ENCODE data around the gene PYGB.
A peak's percentile ranks its signal among the peaks of the same experiment; 100 is the strongest.

Gene PYGB

DNA sequence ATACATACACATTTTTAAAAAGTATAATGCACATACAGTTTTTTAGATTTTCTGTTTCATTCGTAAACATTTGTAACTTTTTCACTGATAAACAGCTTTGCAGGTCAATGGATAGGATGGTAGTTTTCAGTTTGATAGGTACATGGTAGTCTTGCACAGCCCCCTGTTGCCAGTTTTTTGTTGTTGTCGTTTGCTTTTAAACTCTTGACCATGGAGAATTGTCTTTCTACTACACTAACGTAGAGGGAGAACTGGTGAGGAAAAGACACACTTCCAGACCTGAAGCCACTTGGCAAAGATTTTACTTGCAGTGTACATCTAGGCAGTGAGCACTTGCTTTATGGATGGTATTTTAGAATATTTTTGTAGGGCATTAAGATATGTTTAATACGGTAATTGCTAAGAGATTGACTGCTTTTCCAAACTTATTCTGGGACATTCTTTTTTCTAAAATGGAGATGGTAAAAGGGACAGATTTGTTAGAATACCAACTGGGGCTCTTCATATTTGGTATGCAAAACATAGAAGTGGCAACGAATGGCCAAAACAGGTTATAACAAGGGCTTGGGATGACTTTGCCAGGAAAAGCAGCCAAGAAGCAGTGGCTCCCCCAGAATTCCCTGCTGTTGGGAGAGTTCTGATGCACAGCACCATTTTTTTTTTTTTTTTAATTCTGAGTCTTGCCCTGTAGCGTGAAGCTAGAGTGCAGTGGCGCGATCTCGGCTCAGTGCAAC lies 1.5 kb downstream of the PYGB start:
- Histone ChIP-seq H3K4me3 (ENCODE audit: control insufficient read depth in 1 of 7, extremely low read depth in 1 of 7, insufficient read depth in 4 of 7, low read depth in 2 of 7, low read length in 6 of 7) (peak overlapping the region in 4 of 7 experiments; percentile 84 to 95 (median 89)), H3K27ac (ENCODE audit: insufficient read depth in 1 of 2, low read depth in 1 of 2, low read length in 2 of 2, poor library complexity in 1 of 2, severe bottlenecking in 2 of 2) (no peak overlapping the region), H3K4me1 (ENCODE audit: control extremely low read depth in 1 of 4, control insufficient read depth in 4 of 4, insufficient read depth in 4 of 4, low read length in 3 of 4) (peaks cover 0 to 21% (median 12%) of the 10 kb centered on the region in 4 experiments), H3K27me3 (replicated peaks in 2 of 5; ENCODE audit: control insufficient read depth in 4 of 5, insufficient read depth in 5 of 5, low read length in 4 of 5) (peaks cover 0 to 3% (median 2%) of the 10 kb centered on the region in 5 experiments), H3K9me3 (ENCODE audit: control extremely low read depth in 1 of 5, control insufficient read depth in 4 of 5, insufficient read depth in 2 of 5, low read depth in 1 of 5, low read length in 4 of 5) (no peaks in the 10 kb centered on the region), H3K36me3 (ENCODE audit: control insufficient read depth in 4 of 4, insufficient read depth in 4 of 4, low read length in 3 of 4) (peaks cover 0 to 9% (median 4%) of the 10 kb centered on the region in 4 experiments)
- ChIA-PET CTCF (no interaction called here), POLR2A (no interaction called here)
- 98% methylated on average over 5 of the region's 9 CpGs for WGBS (ENCODE audit: insufficient coverage)
- DNase-seq = no peak

DNA sequence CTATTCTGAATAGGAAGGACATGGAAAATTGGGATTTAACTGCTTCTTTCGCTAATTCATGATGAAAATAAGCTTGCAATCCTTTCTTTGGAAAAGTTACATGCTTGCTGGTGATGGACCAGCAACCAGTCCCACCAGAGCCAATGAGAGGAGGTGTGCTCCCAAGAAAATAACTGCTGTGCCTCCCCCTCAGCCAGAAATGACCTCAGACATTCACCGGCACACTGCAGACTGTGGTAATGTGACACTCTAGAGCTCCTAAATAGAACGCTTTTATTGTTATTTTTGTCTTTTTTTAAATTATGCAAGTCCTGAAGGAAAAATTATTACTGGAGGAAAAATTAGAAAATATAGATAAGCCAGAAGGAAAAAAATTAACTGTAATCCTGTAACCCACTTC lies 2.6 kb downstream of the PYGB start:
- no peak overlapping the region for H3K4me3 ChIP-seq (ENCODE audit: control insufficient read depth in 1 of 7, extremely low read depth in 1 of 7, insufficient read depth in 4 of 7, low read depth in 2 of 7, low read length in 6 of 7)
- peaks cover 0 to 21% (median 12%) of the 10 kb centered on the region in 4 experiments for H3K4me1 ChIP-seq (ENCODE audit: control extremely low read depth in 1 of 4, control insufficient read depth in 4 of 4, insufficient read depth in 4 of 4, low read length in 3 of 4)
- H3K36me3 ChIP-seq (ENCODE audit: control insufficient read depth in 4 of 4, insufficient read depth in 4 of 4, low read length in 3 of 4) = peaks cover 0 to 12% (median 4%) of the 10 kb centered on the region in 4 experiments
- H3K27me3 ChIP-seq (replicated peaks in 2 of 5; ENCODE audit: control insufficient read depth in 4 of 5, insufficient read depth in 5 of 5, low read length in 4 of 5) = peaks cover 0 to 3% (median 2%) of the 10 kb centered on the region in 5 experiments
- no peak overlapping the region for H3K27ac ChIP-seq (ENCODE audit: insufficient read depth in 1 of 2, low read depth in 1 of 2, low read length in 2 of 2, poor library complexity in 1 of 2, severe bottlenecking in 2 of 2)
- no peak for DNase-seq
- WGBS (ENCODE audit: insufficient coverage) = no CpG with 5 or more reads among the region's 3 CpGs
- CTCF ChIA-PET = interaction anchor here (0.6 to 1.0 kb wide), 2 partner anchors 43 to 358 kb away, joined by 4 read pairs; no protein-coding TSS in a partner anchor
- POLR2A ChIA-PET = no interaction called here
- no peaks in the 10 kb centered on the region for H3K9me3 ChIP-seq (ENCODE audit: control extremely low read depth in 1 of 5, control insufficient read depth in 4 of 5, insufficient read depth in 2 of 5, low read depth in 1 of 5, low read length in 4 of 5)

DNA sequence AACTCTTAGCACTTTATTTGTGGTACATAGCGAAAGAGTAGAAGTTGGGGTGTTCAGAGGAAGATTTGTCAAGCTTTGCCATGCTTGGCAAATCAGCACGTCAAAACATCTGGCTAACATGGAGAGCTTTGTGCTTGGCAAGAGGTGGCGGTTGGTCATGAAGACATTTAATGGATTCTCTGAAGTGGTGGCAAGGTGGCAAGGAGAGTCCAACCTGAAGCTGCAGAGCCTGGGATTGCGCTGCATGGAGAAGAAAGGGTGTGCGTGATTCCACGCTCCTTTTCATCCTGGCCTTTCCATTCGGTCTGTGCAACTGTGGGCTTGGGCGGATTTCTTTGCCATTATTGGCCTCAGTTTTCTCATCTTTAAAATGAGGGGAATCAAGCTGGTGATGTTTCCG lies 3.1 kb downstream of the PYGB start:
- POLR2A ChIA-PET = no interaction called here
- DNase-seq = no peak
- Histone ChIP-seq H3K4me1 (ENCODE audit: control extremely low read depth in 1 of 4, control insufficient read depth in 4 of 4, insufficient read depth in 4 of 4, low read length in 3 of 4) (peaks cover 0 to 21% (median 12%) of the 10 kb centered on the region in 4 experiments), H3K36me3 (ENCODE audit: control insufficient read depth in 4 of 4, insufficient read depth in 4 of 4, low read length in 3 of 4) (peaks cover 0 to 12% (median 4%) of the 10 kb centered on the region in 4 experiments), H3K27me3 (replicated peaks in 2 of 5; ENCODE audit: control insufficient read depth in 4 of 5, insufficient read depth in 5 of 5, low read length in 4 of 5) (peaks cover 0 to 3% (median 2%) of the 10 kb centered on the region in 5 experiments), H3K4me3 (ENCODE audit: control insufficient read depth in 1 of 7, extremely low read depth in 1 of 7, insufficient read depth in 4 of 7, low read depth in 2 of 7, low read length in 6 of 7) (no peak overlapping the region), H3K27ac (ENCODE audit: insufficient read depth in 1 of 2, low read depth in 1 of 2, low read length in 2 of 2, poor library complexity in 1 of 2, severe bottlenecking in 2 of 2) (no peak overlapping the region), H3K9me3 (ENCODE audit: control extremely low read depth in 1 of 5, control insufficient read depth in 4 of 5, insufficient read depth in 2 of 5, low read depth in 1 of 5, low read length in 4 of 5) (no peaks in the 10 kb centered on the region)
- WGBS (ENCODE audit: insufficient coverage) = 100% methylated on average over 6 of the region's 9 CpGs
- CTCF ChIA-PET = interaction anchor here (0.6 to 1.0 kb wide), 2 partner anchors 14 to 42 kb away, joined by 3 to 4 read pairs; no protein-coding TSS in a partner anchor

DNA sequence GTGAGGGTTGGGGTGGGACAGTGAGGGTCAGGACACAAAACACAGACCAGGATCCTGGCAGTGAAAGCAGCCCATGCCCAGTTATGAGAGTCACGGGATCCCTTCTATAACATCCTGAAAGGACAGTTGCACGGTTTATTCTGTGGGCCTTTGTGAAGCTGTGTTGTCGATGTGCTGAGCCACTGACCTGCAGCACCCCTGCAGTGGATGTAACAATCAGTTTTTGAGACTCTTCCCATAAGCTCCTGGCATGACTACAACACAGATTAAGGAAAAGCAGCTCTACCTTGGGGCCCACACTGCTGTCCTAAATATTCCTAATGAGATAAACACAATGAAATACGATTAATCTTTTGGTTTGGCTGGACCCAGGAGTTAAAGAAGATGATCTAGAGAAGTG lies 3.7 kb downstream of the PYGB start:
- 100% methylated on average over 3 of the region's 4 CpGs for WGBS (ENCODE audit: insufficient coverage)
- POLR2A ChIA-PET = no interaction called here
- H3K27ac ChIP-seq (ENCODE audit: insufficient read depth in 1 of 2, low read depth in 1 of 2, low read length in 2 of 2, poor library complexity in 1 of 2, severe bottlenecking in 2 of 2) = no peak overlapping the region
- peaks cover 0 to 2% (median 1%) of the 10 kb centered on the region in 5 experiments for H3K27me3 ChIP-seq (replicated peaks in 2 of 5; ENCODE audit: control insufficient read depth in 4 of 5, insufficient read depth in 5 of 5, low read length in 4 of 5)
- no peak overlapping the region for H3K4me3 ChIP-seq (ENCODE audit: control insufficient read depth in 1 of 7, extremely low read depth in 1 of 7, insufficient read depth in 4 of 7, low read depth in 2 of 7, low read length in 6 of 7)
- DNase-seq = no peak
- peaks cover 0 to 12% (median 4%) of the 10 kb centered on the region in 4 experiments for H3K36me3 ChIP-seq (ENCODE audit: control insufficient read depth in 4 of 4, insufficient read depth in 4 of 4, low read length in 3 of 4)
- H3K4me1 ChIP-seq (ENCODE audit: control extremely low read depth in 1 of 4, control insufficient read depth in 4 of 4, insufficient read depth in 4 of 4, low read length in 3 of 4) = peaks cover 0 to 21% (median 12%) of the 10 kb centered on the region in 4 experiments
- no peaks in the 10 kb centered on the region for H3K9me3 ChIP-seq (ENCODE audit: control extremely low read depth in 1 of 5, control insufficient read depth in 4 of 5, insufficient read depth in 2 of 5, low read depth in 1 of 5, low read length in 4 of 5)
- CTCF ChIA-PET = interaction anchor here (0.6 to 1.0 kb wide), 2 partner anchors 15 to 42 kb away, joined by 3 to 4 read pairs; no protein-coding TSS in a partner anchor

DNA sequence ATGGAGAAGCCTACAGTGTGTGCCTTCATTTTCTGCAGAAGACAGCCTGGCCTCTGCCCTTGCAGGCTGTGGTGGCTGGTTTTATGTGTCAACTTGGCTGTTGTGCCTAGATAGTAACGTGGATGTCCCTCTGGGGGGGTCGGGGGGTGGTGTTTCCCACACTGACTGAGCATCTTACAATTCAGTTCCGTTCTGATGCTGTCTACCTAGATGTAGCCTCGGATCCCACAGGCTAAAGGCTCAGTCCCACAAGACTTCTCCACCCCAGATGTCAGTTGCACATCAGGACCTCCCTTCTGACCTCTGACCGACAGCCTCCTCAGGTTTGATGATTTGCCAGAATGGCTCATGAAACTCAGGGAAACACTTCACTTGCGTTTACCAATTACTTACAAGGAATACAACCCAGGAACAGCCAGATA lies 4.4 kb downstream of the PYGB start:
- 92% methylated on average over 5 of the region's 6 CpGs for WGBS (ENCODE audit: insufficient coverage)
- Histone ChIP-seq H3K4me1 (ENCODE audit: control extremely low read depth in 1 of 4, control insufficient read depth in 4 of 4, insufficient read depth in 4 of 4, low read length in 3 of 4) (peaks cover 0 to 17% (median 10%) of the 10 kb centered on the region in 4 experiments), H3K9me3 (ENCODE audit: control extremely low read depth in 1 of 5, control insufficient read depth in 4 of 5, insufficient read depth in 2 of 5, low read depth in 1 of 5, low read length in 4 of 5) (no peaks in the 10 kb centered on the region), H3K4me3 (ENCODE audit: control insufficient read depth in 1 of 7, extremely low read depth in 1 of 7, insufficient read depth in 4 of 7, low read depth in 2 of 7, low read length in 6 of 7) (no peak overlapping the region), H3K36me3 (ENCODE audit: control insufficient read depth in 4 of 4, insufficient read depth in 4 of 4, low read length in 3 of 4) (peaks cover 0 to 12% (median 4%) of the 10 kb centered on the region in 4 experiments), H3K27ac (ENCODE audit: insufficient read depth in 1 of 2, low read depth in 1 of 2, low read length in 2 of 2, poor library complexity in 1 of 2, severe bottlenecking in 2 of 2) (no peak overlapping the region), H3K27me3 (replicated peaks in 2 of 5; ENCODE audit: control insufficient read depth in 4 of 5, insufficient read depth in 5 of 5, low read length in 4 of 5) (no peaks in the 10 kb centered on the region)
- ChIA-PET CTCF (interaction anchor here (0.6 to 0.9 kb wide), 2 partner anchors 73 to 84 kb away, joined by 3 read pairs; no protein-coding TSS in a partner anchor), POLR2A (no interaction called here)
- DNase-seq = no peak

DNA sequence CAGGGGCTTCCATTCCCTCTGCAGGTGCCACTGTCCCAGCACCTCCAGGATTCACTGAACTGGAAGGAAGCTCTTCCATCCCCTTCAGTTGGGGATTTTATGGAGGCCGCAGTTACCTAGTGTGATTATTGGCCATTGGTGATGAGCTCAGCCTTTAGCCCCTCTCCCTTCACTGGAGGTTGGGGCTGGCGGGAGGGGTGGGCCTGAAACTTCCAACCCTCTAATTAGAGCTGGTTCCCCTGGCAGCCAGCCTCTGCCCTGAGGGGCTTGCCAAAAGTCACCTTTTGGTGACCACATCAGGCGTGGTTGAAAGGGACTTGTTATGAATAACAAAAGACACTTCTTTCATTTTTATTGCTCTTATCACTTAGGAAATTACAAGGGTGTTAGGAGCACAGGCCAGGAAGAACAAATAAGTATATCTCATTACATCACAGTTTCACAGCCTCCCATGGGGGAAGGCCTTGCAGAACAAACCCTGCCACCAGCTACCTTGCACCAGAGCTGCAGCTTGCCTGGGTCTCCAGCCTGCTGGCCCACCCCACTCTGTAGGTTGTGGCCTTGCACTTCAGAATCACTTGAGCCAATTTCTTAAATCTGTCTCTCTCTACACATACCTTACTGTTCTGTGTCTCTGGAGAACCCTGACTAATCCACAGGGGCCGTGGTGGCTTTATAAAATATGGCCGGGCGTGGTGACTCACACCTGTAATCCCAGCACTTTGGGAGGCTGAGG lies 5.0 kb downstream of the PYGB start:
- no peak for DNase-seq
- no peaks in the 10 kb centered on the region for H3K9me3 ChIP-seq (ENCODE audit: control extremely low read depth in 1 of 5, control insufficient read depth in 4 of 5, insufficient read depth in 2 of 5, low read depth in 1 of 5, low read length in 4 of 5)
- WGBS (ENCODE audit: insufficient coverage) = 97% methylated on average over 4 of the region's 6 CpGs
- no peak overlapping the region for H3K4me3 ChIP-seq (ENCODE audit: control insufficient read depth in 1 of 7, extremely low read depth in 1 of 7, insufficient read depth in 4 of 7, low read depth in 2 of 7, low read length in 6 of 7)
- CTCF ChIA-PET = interaction anchor here (0.6 to 0.9 kb wide), 2 partner anchors 74 to 83 kb away, joined by 3 read pairs; no protein-coding TSS in a partner anchor
- POLR2A ChIA-PET = no interaction called here
- no peak overlapping the region for H3K27ac ChIP-seq (ENCODE audit: insufficient read depth in 1 of 2, low read depth in 1 of 2, low read length in 2 of 2, poor library complexity in 1 of 2, severe bottlenecking in 2 of 2)
- no peaks in the 10 kb centered on the region for H3K27me3 ChIP-seq (replicated peaks in 2 of 5; ENCODE audit: control insufficient read depth in 4 of 5, insufficient read depth in 5 of 5, low read length in 4 of 5)
- H3K4me1 ChIP-seq (ENCODE audit: control extremely low read depth in 1 of 4, control insufficient read depth in 4 of 4, insufficient read depth in 4 of 4, low read length in 3 of 4) = peaks cover 0 to 13% (median 5%) of the 10 kb centered on the region in 4 experiments
- H3K36me3 ChIP-seq (ENCODE audit: control insufficient read depth in 4 of 4, insufficient read depth in 4 of 4, low read length in 3 of 4) = peaks cover 0 to 12% (median 4%) of the 10 kb centered on the region in 4 experiments
